Stomach (tissue), 9 donors: ENCODE data around the gene C2CD4C. TPM values are rescaled to one million over a fixed set of nuclear protein-coding genes. Genes with fewer than 3 reads are reported as not detected.

Source experiments
- DNase-seq, 2 donors: peaks; one replicate each; pipeline versions ENCODE4 v3.0.0 to v3.0.0-alpha.2; 2013 to 2019
- H3K27ac ChIP-seq, 5 donors: fragments of 200-600 bp in 4 of 5; sonication (generic) in 4 of 5; one replicate each; pipeline ENCODE4 v1.5.1; 2013 to 2019; ENCODE audit warnings: mild to moderate bottlenecking in 1 of 5, moderate library complexity in 1 of 5
- H3K27me3 ChIP-seq, 3 donors: fragments of 200-600 bp; sonication (generic); one replicate each; pipeline ENCODE4 v1.5.1; 2017 to 2019; ENCODE audit warnings: mixed run types in 1 of 3
- H3K36me3 ChIP-seq, 4 donors: fragments of 200-600 bp; sonication (generic); 1 replicate in 3 of 4; 2 replicates in 1 of 4; pipeline ENCODE4 v1.5.1; 2016 to 2019
- H3K4me1 ChIP-seq, 4 donors: fragments of 200-600 bp; sonication (generic); one replicate each; pipeline ENCODE4 v1.5.1; 2016 to 2019
- H3K4me3 ChIP-seq, 4 donors: fragments of 200-600 bp; sonication (generic) in 3 of 4; one replicate each; pipeline ENCODE4 v1.5.1; 2016 to 2019; ENCODE audit warnings: mild to moderate bottlenecking in 1 of 4
- H3K9me3 ChIP-seq, 4 donors: fragments of 200-600 bp; sonication (generic); one replicate each; pipeline ENCODE4 v1.5.1; 2016 to 2019
- CTCF ChIP-seq, 7 experiments: fragments of 450-650 bp in 4 of 7; fragments of 200-600 bp in 3 of 7; sonication (generic) in 3 of 7; IDR thresholded peaks; one replicate each; pipeline ENCODE4 v1.5.1; 2016 to 2019; ENCODE audit warnings: antibody characterized with exemption in 7 of 7, control low read depth in 2 of 7, mild to moderate bottlenecking in 1 of 7
- EP300 ChIP-seq: sonication (generic); formaldehyde crosslinking; IDR thresholded peaks from one replicate; pipeline ENCODE4 v1.6.1; 2017; ENCODE audit warnings: antibody characterized with exemption
- POLR2A ChIP-seq, 4 donors: fragments of 450-650 bp; IDR thresholded peaks; one replicate each; pipeline ENCODE4 v1.6.1; 2016; ENCODE audit warnings: antibody characterized with exemption in 4 of 4, control low read depth in 2 of 4, mild to moderate bottlenecking in 1 of 4, moderate library complexity in 1 of 4
- POLR2AphosphoS5 ChIP-seq, 3 donors: sonication (generic); formaldehyde crosslinking; IDR thresholded peaks; one replicate each; pipeline ENCODE4 v1.6.1; 2016; ENCODE audit warnings: antibody characterized with exemption in 3 of 3
- WGBS, 5 donors: extraction: QIAGEN DNeasy Blood & Tissue Kit in 3 of 5; methylation state at CpG; one replicate each; pipeline versions ENCODE4 v1.1.5 to v1.1.7; 2013 to 2018; 5-methylcytosine and 5-hydroxymethylcytosine counted together
- intact Hi-C: fragments of 100-400 bp; cut with DNase I; formaldehyde crosslinking; loops from one replicate; pipeline ENCODE4 v1.15.1; 2023; ENCODE audit warnings: low total_unique reads
- polyA plus RNA-seq, 3 donors: library from polyadenylated mRNA; stranded (reverse); fragments of 200-250 nt; gene quantifications; one replicate each; pipeline ENCODE4 v1.2.3, GENCODE V29; 2013
- total RNA-seq, 5 donors: library from RNA; depleted of rRNA; stranded (reverse); fragments of >200 nt; gene quantifications; one replicate each; pipeline versions ENCODE4 v1.1.0 to v1.2.3, GENCODE V29; 2014 to 2016
- donor health status: healthy with polysubstance abuse.
- donor health status: Bipolar disorder and iron deficiency.
- donor health status: healthy.

Gene C2CD4C
- total and polyA plus RNA-seq, 8 donors, result 0.31 to 9.3 (median 0.61) TPM; not detected in 3

- peaks cover 0 to 5% (median 0%) of the 10 kb centered on the region in 4 donors for H3K4me1 ChIP-seq
- intact Hi-C loops, result no loop called here
- DNase-seq, result no peak
- no peaks in the 10 kb centered on the region for H3K9me3 ChIP-seq
- no peak overlapping the region for H3K27ac ChIP-seq
- no peak for TF ChIP-seq CTCF (IDR thresholded peaks at IDR 0.05)
- no peak for TF ChIP-seq POLR2AphosphoS5 (IDR thresholded peaks at IDR 0.05)
- no peak for TF ChIP-seq EP300
- no peak for TF ChIP-seq POLR2A (IDR thresholded peaks at IDR 0.05)
- H3K36me3 ChIP-seq, result no peaks in the 10 kb centered on the region
- H3K27me3 ChIP-seq, result peaks cover 0 to 89% (median 27%) of the 10 kb centered on the region in 3 donors
- 83 to 88% (median 86%) methylated on average over 13 of the region's 13 CpGs for WGBS, 5 donors
- no peak overlapping the region for H3K4me3 ChIP-seq
These were observed 39.7 kb downstream of the C2CD4C start for GRCh38 chr19:369256-369655.

- H3K36me3 ChIP-seq, result no peaks in the 10 kb centered on the region
- H3K4me1 ChIP-seq, result peaks cover 0 to 5% (median 0%) of the 10 kb centered on the region in 4 donors
- TF ChIP-seq POLR2AphosphoS5 (IDR thresholded peaks at IDR 0.05) (no peak), CTCF (IDR thresholded peaks at IDR 0.05) (no peak), POLR2A (IDR thresholded peaks at IDR 0.05) (no peak), EP300 (no peak)
- intact Hi-C loops, result no loop called here
- peaks cover 0 to 86% (median 21%) of the 10 kb centered on the region in 3 donors for H3K27me3 ChIP-seq
- 65 to 81% (median 79%) methylated on average over 7 of the region's 7 CpGs for WGBS, 5 donors
- H3K4me3 ChIP-seq, result no peak overlapping the region
- H3K27ac ChIP-seq, result no peak overlapping the region
- no peak for DNase-seq
- H3K9me3 ChIP-seq, result no peaks in the 10 kb centered on the region
These were observed 40.3 kb downstream of the C2CD4C start for GRCh38 chr19:368630-369024.

GRCh38 chr19:367963-368629 lies 40.9 kb downstream of the C2CD4C start:
- TF ChIP-seq POLR2AphosphoS5 (IDR thresholded peaks at IDR 0.05), result no peak
- no peak for TF ChIP-seq POLR2A (IDR thresholded peaks at IDR 0.05)
- TF ChIP-seq EP300, result no peak
- TF ChIP-seq CTCF (IDR thresholded peaks at IDR 0.05), result no peak
- DNase-seq, result no peak
- intact Hi-C loops, result no loop called here
- H3K27ac ChIP-seq, result no peak overlapping the region
- no peak overlapping the region for H3K4me3 ChIP-seq
- H3K36me3 ChIP-seq, result no peaks in the 10 kb centered on the region
- H3K4me1 ChIP-seq, result peaks cover 0 to 5% (median 0%) of the 10 kb centered on the region in 4 donors
- peaks cover 0 to 86% (median 20%) of the 10 kb centered on the region in 3 donors for H3K27me3 ChIP-seq
- no peaks in the 10 kb centered on the region for H3K9me3 ChIP-seq
- 71 to 78% (median 75%) methylated on average over 22 of the region's 22 CpGs for WGBS, 5 donors

- H3K27ac ChIP-seq, result no peak overlapping the region
- 81 to 91% (median 85%) methylated on average over 14 of the region's 14 CpGs for WGBS, 5 donors
- H3K36me3 ChIP-seq, result no peaks in the 10 kb centered on the region
- intact Hi-C loops, result no loop called here
- no peaks in the 10 kb centered on the region for H3K9me3 ChIP-seq
- H3K4me3 ChIP-seq, result no peak overlapping the region
- TF ChIP-seq POLR2A (IDR thresholded peaks at IDR 0.05), result no peak
- peaks cover 0 to 4% (median 0%) of the 10 kb centered on the region in 4 donors for H3K4me1 ChIP-seq
- peaks cover 0 to 86% (median 16%) of the 10 kb centered on the region in 3 donors for H3K27me3 ChIP-seq
- no peak for DNase-seq
These were observed 41.4 kb downstream of the C2CD4C start for GRCh38 chr19:367561-367960.

GRCh38 chr19:366951-367350 lies 42.0 kb downstream of the C2CD4C start:
- no peaks in the 10 kb centered on the region for H3K9me3 ChIP-seq
- H3K27me3 ChIP-seq, result peaks cover 0 to 80% (median 12%) of the 10 kb centered on the region in 3 donors
- TF ChIP-seq CTCF (IDR thresholded peaks at IDR 0.05), result no peak
- TF ChIP-seq EP300, result no peak
- TF ChIP-seq POLR2A (IDR thresholded peaks at IDR 0.05), result no peak
- TF ChIP-seq POLR2AphosphoS5 (IDR thresholded peaks at IDR 0.05), result no peak
- no peaks in the 10 kb centered on the region for H3K4me1 ChIP-seq
- H3K4me3 ChIP-seq, result no peak overlapping the region
- intact Hi-C loops, result no loop called here
- H3K27ac ChIP-seq, result no peak overlapping the region
- no peaks in the 10 kb centered on the region for H3K36me3 ChIP-seq
- WGBS, 5 donors, result 76 to 92% (median 87%) methylated on average over 8 of the region's 8 CpGs
- DNase-seq, result no peak
